Thoracic aorta (tissue), 2 donors: ENCODE data around the gene TRIM60. TPM values are rescaled to one million over a fixed set of nuclear protein-coding genes. Genes with fewer than 3 reads are reported as not detected.

Source experiments
- ATAC-seq: fragments of 150-250 bp; one replicate; pipeline ENCODE4 v1.8.0; 2017; ENCODE audit warnings: low read depth; ENCODE audit not compliant: insufficient number of reproducible peaks, low FRiP score
- DNase-seq: peaks from one replicate; pipeline ENCODE4 v3.0.0-alpha.2; 2020; ENCODE audit warnings: low spot score
- H3K27ac ChIP-seq, 2 donors: fragments of 200-600 bp; sonication (generic); 1 replicate in 1 of 2; 2 replicates in 1 of 2; pipeline ENCODE4 v1.5.1; 2016; ENCODE audit warnings: mild to moderate bottlenecking in 2 of 2, moderate library complexity in 2 of 2
- H3K27me3 ChIP-seq: fragments of 200-600 bp; sonication (generic); replicated peaks from 2 replicates; pipeline ENCODE4 v1.6.0; 2016; ENCODE audit warnings: mild to moderate bottlenecking; ENCODE audit not compliant: insufficient read depth
- H3K36me3 ChIP-seq: fragments of 200-600 bp; sonication (generic); one replicate; pipeline ENCODE4 v1.5.1; 2016
- H3K4me1 ChIP-seq, 2 donors: fragments of 200-600 bp; sonication (generic); 1 replicate in 1 of 2; 2 replicates in 1 of 2; pipeline versions ENCODE4 v1.5.1 to v1.6.0; 2016; ENCODE audit warnings: low read depth in 2 of 2, mild to moderate bottlenecking in 1 of 2; ENCODE audit not compliant: control insufficient read depth in 1 of 2
- H3K4me3 ChIP-seq: fragments of 200-600 bp; sonication (generic); 2 replicates; pipeline ENCODE4 v1.5.1; 2016; ENCODE audit warnings: mild to moderate bottlenecking
- H3K9me3 ChIP-seq: fragments of 200-600 bp; sonication (generic); 2 replicates; pipeline ENCODE4 v1.5.1; 2016
- CTCF ChIP-seq: fragments of 200-600 bp; sonication (generic); IDR thresholded peaks from one replicate; pipeline ENCODE4 v1.5.1; 2019; ENCODE audit warnings: antibody characterized with exemption
- total RNA-seq, 2 donors: library from RNA; depleted of rRNA; stranded (reverse); fragments of >200 nt; gene quantifications; one replicate each; pipeline versions ENCODE4 v1.1.0 to v1.2.3, GENCODE V29; 2016

TRIM60 gene
- total RNA-seq, 2 donors from 2014 or later: not detected

- no peak for ATAC-seq
- no peaks in the 10 kb centered on the region for H3K36me3 ChIP-seq
- no peak for DNase-seq
- H3K9me3 ChIP-seq: no peaks in the 10 kb centered on the region
- H3K4me3 ChIP-seq: no peak overlapping the region
- no peak for TF ChIP-seq CTCF
- no peak overlapping the region for H3K27ac ChIP-seq
- no peaks in the 10 kb centered on the region for H3K27me3 ChIP-seq
- no peaks in the 10 kb centered on the region for H3K4me1 ChIP-seq
Observed at GRCh38 chr4:165005352-165005925, 26.4 kb upstream of the TRIM60 start.

GRCh38 chr4:165006456-165006855 lies 25.3 kb upstream of the TRIM60 start:
- H3K9me3 ChIP-seq: no peaks in the 10 kb centered on the region
- H3K36me3 ChIP-seq: no peaks in the 10 kb centered on the region
- no peaks in the 10 kb centered on the region for H3K4me1 ChIP-seq
- H3K27me3 ChIP-seq: no peaks in the 10 kb centered on the region
- no peak overlapping the region for H3K4me3 ChIP-seq
- ATAC-seq: no peak
- H3K27ac ChIP-seq: no peak overlapping the region
- no peak for TF ChIP-seq CTCF
- no peak for DNase-seq

GRCh38 chr4:165006886-165007285 lies 24.9 kb upstream of the TRIM60 start:
- ATAC-seq (no peak), DNase-seq (no peak)
- H3K4me3 ChIP-seq: no peak overlapping the region
- no peak for TF ChIP-seq CTCF
- no peak overlapping the region for H3K27ac ChIP-seq
- no peaks in the 10 kb centered on the region for H3K4me1 ChIP-seq
- no peaks in the 10 kb centered on the region for H3K9me3 ChIP-seq
- H3K36me3 ChIP-seq: no peaks in the 10 kb centered on the region
- H3K27me3 ChIP-seq: no peaks in the 10 kb centered on the region

GRCh38 chr4:165009493-165010227 lies 22.1 kb upstream of the TRIM60 start:
- Histone ChIP-seq H3K27me3 (no peaks in the 10 kb centered on the region), H3K27ac (no peak overlapping the region), H3K4me1 (no peaks in the 10 kb centered on the region), H3K9me3 (no peaks in the 10 kb centered on the region), H3K4me3 (no peak overlapping the region), H3K36me3 (no peaks in the 10 kb centered on the region)
- no peak for DNase-seq
- no peak for TF ChIP-seq CTCF
- ATAC-seq: no peak

GRCh38 chr4:165010487-165010886 lies 21.3 kb upstream of the TRIM60 start:
- no peak overlapping the region for H3K27ac ChIP-seq
- no peaks in the 10 kb centered on the region for H3K4me1 ChIP-seq
- DNase-seq (no peak), ATAC-seq (no peak)
- H3K27me3 ChIP-seq: no peaks in the 10 kb centered on the region
- no peaks in the 10 kb centered on the region for H3K9me3 ChIP-seq
- TF ChIP-seq CTCF: no peak
- H3K4me3 ChIP-seq: no peak overlapping the region
- no peaks in the 10 kb centered on the region for H3K36me3 ChIP-seq
